GM18870 (cell line): Measurements from ENCODE around the gene OR4A47.
"Not testable (repeated sequence)": the region's sequence is repeated elsewhere in the genome, so short reads cannot be mapped to it uniquely, and the experiment has no call there.

Source experiments
- ATAC-seq: cut with Tn5 transposase; IDR thresholded peaks from one replicate; pipeline ENCODE4 v1.9.1; 2021; ENCODE audit warnings: moderate library complexity; ENCODE audit not compliant: unreplicated experiment

The OR4A47 gene, protein sequence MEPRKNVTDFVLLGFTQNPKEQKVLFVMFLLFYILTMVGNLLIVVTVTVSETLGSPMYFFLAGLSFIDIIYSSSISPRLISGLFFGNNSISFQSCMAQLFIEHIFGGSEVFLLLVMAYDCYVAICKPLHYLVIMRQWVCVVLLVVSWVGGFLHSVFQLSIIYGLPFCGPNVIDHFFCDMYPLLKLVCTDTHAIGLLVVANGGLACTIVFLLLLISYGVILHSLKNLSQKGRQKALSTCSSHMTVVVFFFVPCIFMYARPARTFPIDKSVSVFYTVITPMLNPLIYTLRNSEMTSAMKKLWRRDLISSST

DNA sequence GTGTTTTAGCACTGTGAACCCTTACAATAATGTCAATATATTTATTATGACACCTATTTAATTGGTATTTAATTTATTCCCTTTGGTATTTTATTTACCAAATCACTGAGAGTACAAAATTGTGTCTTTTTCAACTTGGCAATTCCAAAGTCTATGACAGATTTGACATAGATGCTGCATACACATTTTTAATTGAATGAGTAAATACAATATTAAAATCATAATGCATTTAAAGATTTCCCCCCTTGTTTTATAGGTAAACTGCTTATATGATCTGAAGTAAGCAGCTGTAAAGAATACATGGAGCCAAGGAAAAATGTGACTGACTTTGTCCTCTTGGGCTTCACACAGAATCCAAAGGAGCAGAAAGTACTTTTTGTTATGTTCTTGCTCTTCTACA lies at the start of gene OR4A47:
Gene OR4A47, plus strand, starts transcription at position 301 of the 400 bp plus-strand sequence. Its CDS starts 0 bp downstream, at position 301.
- ATAC-seq: not testable (repeated sequence)

DNA sequence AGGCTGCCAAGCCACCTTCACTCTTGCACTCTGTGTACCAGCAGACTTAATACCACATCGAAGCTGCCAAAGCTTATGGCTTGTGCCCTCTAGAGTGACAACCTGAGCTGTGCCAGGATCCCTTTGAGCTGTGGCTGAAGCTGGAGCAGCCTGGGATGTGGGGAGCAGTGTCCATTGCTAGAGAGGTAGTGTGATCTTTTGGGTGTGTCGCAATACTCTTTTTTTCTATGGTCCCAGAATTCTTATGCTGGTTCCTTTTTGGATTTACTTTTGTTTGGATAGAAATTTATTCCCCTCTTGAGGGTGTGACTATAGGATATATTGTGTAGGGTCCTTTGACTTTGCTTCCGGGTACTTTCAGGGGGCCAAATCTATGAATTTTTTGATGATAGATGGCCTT lies 32.7 kb upstream of the OR4A47 start:
- ATAC-seq: not testable (repeated sequence)

DNA sequence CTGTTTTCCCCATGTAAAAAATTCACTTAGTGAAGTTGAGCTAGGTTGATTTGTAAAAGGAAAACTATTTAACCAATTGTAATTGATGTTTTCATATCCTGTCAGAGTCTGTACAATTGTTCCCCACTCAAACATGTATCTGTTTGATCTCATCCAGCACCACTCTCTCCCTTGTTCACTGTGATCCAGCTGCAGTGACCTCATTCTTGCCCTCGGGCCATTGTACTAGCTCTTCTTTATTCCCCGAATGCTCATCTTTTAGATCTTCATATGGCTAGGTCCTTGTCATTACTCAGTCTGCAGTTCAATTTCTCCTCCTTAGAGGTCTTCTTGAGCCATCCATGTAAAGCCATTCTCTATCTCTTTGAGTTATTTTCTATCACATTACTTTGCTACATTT lies 14.6 kb upstream of the OR4A47 start:
- ATAC-seq: not testable (repeated sequence)

DNA sequence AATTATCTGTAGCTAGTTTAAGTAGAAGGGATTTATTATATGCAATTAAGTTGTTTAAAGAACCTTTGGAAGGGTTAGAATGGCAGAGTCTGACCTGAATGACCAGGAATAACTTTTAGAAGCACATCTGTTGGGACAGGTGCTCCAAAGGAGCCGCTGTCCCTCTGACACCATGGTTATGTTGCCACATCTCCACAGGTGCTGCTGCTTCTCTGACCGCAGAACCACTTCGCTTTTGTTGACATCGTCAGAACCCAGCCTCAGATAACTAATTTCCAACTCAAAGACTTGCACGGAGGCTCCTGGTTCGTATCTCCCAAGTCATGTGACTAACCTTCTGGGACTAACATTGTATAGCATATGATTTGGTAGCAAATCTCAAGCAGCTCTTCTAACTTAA lies 13.9 kb upstream of the OR4A47 start:
- not testable (repeated sequence) for ATAC-seq

DNA sequence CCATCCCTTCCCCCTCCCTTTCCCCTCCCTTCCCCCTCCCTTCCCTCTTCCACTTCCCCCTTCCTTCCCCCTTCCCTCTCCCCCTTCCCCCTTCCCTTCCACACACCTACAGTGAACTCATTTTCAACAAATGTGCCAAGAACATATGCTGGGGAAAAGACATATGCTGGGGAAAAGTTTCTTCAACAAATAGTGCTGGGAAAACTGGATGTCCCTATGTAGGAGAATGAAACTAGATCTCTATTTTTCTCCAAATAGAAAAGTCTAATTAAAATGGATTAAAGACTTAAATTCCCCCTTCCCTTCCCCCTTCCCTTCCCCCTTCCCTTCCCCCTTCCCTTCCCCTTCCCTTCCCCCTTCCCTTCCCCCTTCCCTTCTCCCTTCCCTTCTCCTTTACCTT lies 17.6 kb downstream of the OR4A47 start:
- ATAC-seq: not testable (repeated sequence)

DNA sequence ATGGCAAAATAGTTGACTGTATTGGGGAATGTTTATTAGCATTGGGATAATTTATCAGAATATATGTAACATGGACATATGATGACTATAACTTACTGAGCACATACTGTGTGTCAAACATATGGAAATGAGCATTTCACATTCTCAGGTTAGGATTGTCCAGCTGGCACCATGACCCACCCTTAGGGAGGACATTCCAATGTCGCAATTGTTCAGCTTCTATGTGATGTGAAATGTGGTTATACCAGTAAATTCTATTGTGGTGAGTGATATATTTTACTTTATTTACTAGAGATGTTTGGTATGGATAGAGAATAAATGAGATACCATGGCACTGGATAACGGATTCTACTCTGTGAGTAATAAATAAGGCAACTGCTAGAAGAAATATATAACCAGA lies 50.4 kb downstream of the OR4A47 start:
- ATAC-seq: no peak
